Colonic mucosa (tissue), 4 donors: ENCODE data around the gene TCHP. TPM values are rescaled to one million over a fixed set of nuclear protein-coding genes. Genes with fewer than 3 reads are reported as not detected.

Experiments used
- DNase-seq: peaks from one replicate; pipeline ENCODE4 v3.0.0-alpha.2; 2020
- H3K27ac ChIP-seq: fragments of 200-600 bp; one replicate; pipeline ENCODE4 v1.8.0; 2021
- H3K27me3 ChIP-seq: fragments of 200-600 bp; one replicate; pipeline ENCODE4 v1.8.0; 2021
- H3K36me3 ChIP-seq: fragments of 200-600 bp; one replicate; pipeline ENCODE4 v1.8.0; 2021
- H3K4me1 ChIP-seq: fragments of 200-600 bp; one replicate; pipeline ENCODE4 v1.8.0; 2021; ENCODE audit warnings: mild to moderate bottlenecking
- H3K4me3 ChIP-seq: fragments of 200-600 bp; one replicate; pipeline ENCODE4 v1.8.0; 2021
- H3K9ac ChIP-seq, 2 donors: one replicate each; pipeline ENCODE4 v1.7.0; 2013; ENCODE audit warnings: control low read depth in 2 of 2, low read depth in 2 of 2, low read length in 2 of 2
- H3K9me3 ChIP-seq: fragments of 200-600 bp; one replicate; pipeline ENCODE4 v1.8.0; 2021
- intact Hi-C: fragments of 100-400 bp; cut with DNase I; formaldehyde crosslinking; loops from one replicate; pipeline ENCODE4 v1.14.1; 2022
- total RNA-seq, 2 donors: library from RNA; stranded (reverse); fragmentation: NEBNext Ultra II Directional in 1 of 2; extraction: Animal tissue kit (Norgen Biotek cat#: 25700) in 1 of 2; gene quantifications; one replicate each; pipeline ENCODE4 v1.2.1, GENCODE V29; 2021
- TF ChIP-seq, protein P1 (sequence below): fragments of 200-600 bp; IDR thresholded peaks from one replicate; pipeline ENCODE4 v1.8.0; 2022; ENCODE audit warnings: antibody characterized with exemption, mild to moderate bottlenecking
- donor health status: healthy.
- donor health status: DM: no; HTN: no; CAD: no.
- donor health status: DM: no; HTN: no; CAD: no.

TCHP gene
- total RNA-seq, 2 donors from 2014 or later, result 11.4 to 27.0 TPM

DNA sequence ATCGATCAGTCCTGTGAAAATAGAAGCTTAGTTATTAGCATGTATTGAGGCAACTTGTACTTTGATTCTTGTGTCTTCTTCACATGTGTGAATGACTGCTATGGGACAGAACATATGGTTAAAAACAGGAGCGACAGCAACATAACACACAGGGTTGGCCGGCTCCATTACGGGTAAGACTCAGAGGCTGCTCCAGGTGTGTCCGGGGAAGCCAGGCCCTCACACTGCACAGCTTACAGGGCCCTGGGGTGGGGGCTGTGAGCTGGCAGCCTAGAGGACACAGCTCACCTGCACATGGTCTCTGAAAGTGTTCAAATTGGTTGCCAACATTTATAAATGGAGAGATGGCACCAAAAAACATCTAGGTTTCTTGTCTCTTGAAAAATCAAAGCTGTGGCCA, 31.1 kb downstream of the TCHP start:
- peaks cover 6% of the 10 kb centered on the region for H3K36me3 ChIP-seq
- TF ChIP-seq, protein P1, sequence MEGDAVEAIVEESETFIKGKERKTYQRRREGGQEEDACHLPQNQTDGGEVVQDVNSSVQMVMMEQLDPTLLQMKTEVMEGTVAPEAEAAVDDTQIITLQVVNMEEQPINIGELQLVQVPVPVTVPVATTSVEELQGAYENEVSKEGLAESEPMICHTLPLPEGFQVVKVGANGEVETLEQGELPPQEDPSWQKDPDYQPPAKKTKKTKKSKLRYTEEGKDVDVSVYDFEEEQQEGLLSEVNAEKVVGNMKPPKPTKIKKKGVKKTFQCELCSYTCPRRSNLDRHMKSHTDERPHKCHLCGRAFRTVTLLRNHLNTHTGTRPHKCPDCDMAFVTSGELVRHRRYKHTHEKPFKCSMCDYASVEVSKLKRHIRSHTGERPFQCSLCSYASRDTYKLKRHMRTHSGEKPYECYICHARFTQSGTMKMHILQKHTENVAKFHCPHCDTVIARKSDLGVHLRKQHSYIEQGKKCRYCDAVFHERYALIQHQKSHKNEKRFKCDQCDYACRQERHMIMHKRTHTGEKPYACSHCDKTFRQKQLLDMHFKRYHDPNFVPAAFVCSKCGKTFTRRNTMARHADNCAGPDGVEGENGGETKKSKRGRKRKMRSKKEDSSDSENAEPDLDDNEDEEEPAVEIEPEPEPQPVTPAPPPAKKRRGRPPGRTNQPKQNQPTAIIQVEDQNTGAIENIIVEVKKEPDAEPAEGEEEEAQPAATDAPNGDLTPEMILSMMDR, result no peak
- no peaks in the 10 kb centered on the region for H3K9me3 ChIP-seq
- H3K4me1 ChIP-seq, result no peaks in the 10 kb centered on the region
- H3K27ac ChIP-seq, result no peak overlapping the region
- intact Hi-C loops, result loop anchor here (10.0 kb wide), 1 partner anchor 64 kb away; the partner anchor contains the start of genes ANKRD13A and GIT2
- H3K4me3 ChIP-seq, result no peak overlapping the region
- H3K27me3 ChIP-seq, result no peaks in the 10 kb centered on the region
- no peak for DNase-seq
- H3K9ac ChIP-seq, result no peak overlapping the region

DNA sequence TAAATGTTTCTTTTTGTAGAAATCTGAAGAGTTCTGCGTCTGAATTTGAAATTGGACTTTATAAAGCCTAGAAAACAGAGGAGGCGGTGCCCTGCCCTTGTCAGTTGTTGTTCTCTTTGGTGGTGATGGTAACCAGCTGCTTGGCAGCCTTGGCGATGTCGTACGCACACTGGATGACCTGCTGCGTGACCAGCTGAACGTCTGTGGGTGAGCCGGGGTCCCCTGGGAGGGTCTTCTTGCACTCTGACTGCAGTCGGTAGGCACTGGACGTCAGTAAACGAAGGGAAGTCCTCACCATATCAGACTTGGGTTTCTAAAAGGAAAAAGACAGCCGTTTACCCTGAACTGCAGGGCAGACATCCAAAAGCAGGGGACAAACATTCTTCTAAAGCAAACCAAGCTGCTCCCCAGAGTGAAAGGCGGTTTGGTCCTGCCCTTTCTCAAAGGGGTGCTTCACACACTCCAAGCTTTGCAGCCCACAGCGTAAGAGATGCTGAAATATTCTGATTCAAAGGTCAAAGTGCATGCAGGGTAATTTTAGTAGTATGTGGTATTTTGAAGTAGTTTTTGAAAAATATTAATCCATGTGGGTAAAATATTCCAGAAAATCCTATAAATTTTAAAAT, 32.9 kb downstream of the TCHP start:
- no peak overlapping the region for H3K4me3 ChIP-seq
- TF ChIP-seq, protein P1, result no peak
- H3K27ac ChIP-seq, result no peak overlapping the region
- H3K36me3 ChIP-seq, result peaks cover 6% of the 10 kb centered on the region
- no peaks in the 10 kb centered on the region for H3K9me3 ChIP-seq
- no peak for DNase-seq
- no peak overlapping the region for H3K9ac ChIP-seq
- intact Hi-C loops, result loop anchor here (10.0 kb wide), 1 partner anchor 62 kb away; the partner anchor contains the start of genes ANKRD13A and GIT2
- no peaks in the 10 kb centered on the region for H3K27me3 ChIP-seq
- H3K4me1 ChIP-seq, result no peaks in the 10 kb centered on the region

DNA sequence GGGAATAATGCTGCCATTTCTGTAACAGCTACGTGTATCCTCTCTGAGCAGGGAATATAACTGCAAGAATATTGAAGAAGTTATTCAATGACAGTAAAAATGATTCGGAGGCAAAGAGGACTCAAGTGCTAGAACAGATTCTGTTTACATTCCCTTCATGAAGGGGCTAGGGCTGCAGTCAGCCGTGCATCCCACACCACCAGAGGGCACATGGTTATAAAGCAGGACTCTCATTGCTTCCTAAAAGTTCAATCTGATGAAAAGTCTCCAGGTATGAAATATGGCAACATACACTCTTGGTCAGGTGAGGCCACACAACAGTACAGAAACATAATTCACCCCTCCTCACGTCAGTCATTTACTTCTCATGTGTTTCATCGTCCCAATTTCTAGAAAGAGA, 34.0 kb downstream of the TCHP start:
- Histone ChIP-seq H3K36me3 (peaks cover 6% of the 10 kb centered on the region), H3K4me3 (no peak overlapping the region), H3K9ac (no peak overlapping the region), H3K9me3 (no peaks in the 10 kb centered on the region), H3K4me1 (no peaks in the 10 kb centered on the region), H3K27ac (no peak overlapping the region), H3K27me3 (no peaks in the 10 kb centered on the region)
- TF ChIP-seq, protein P1, result peak; percentile 23
- no peak for DNase-seq
- intact Hi-C loops, result loop anchor here (10.0 kb wide), 1 partner anchor 61 kb away; the partner anchor contains the start of genes ANKRD13A and GIT2

DNA sequence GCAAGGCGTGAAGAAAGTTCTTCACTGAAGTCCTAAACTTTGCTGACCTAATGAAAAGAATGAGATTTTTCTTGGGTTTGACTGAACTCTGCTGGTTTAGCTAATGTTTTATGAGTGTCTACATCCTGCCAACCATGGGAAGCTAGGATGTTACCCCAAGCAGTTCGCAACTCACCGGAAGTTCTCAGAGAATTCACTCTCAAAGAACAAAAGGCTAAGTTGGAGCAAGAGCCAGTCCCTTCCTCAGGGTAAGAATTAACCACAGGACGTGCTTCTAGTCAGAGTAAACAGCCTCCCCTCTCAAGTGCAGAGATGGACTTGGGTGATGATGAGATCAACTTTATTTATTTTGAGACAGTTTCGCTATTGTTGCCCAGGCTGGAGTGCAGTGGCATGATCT, 37.3 kb downstream of the TCHP start:
- Histone ChIP-seq H3K27ac (no peak overlapping the region), H3K4me1 (peaks cover 4% of the 10 kb centered on the region), H3K9me3 (no peaks in the 10 kb centered on the region), H3K36me3 (peaks cover 6% of the 10 kb centered on the region), H3K4me3 (no peak overlapping the region), H3K27me3 (no peaks in the 10 kb centered on the region), H3K9ac (no peak overlapping the region)
- TF ChIP-seq, protein P1, result no peak
- DNase-seq, result no peak
- intact Hi-C loops, result loop anchor here (10.0 kb wide), 1 partner anchor 57 kb away; the partner anchor contains the start of genes ANKRD13A and GIT2

DNA sequence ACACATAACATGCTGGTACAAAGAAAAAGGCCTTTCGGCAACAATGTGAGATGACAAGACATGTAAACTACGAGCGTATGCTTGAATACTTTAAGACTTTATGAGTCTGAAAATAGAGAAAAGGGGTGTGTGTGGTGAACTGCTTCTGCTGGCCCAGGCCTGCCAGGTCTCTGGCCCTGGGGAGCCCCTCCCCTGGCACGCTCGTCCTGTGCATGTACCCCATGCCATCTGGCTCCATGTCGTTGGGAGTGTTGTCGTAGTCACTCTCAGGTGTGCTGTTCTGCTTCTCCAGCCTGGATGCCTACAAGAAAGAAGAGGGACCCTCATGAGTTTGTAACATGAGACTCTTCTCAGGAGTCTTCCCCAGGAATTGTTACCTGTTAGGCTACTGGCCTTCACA, 38.9 kb downstream of the TCHP start:
- TF ChIP-seq, protein P1, result no peak
- Histone ChIP-seq H3K4me1 (peaks cover 4% of the 10 kb centered on the region), H3K27me3 (no peaks in the 10 kb centered on the region), H3K9ac (no peak overlapping the region), H3K9me3 (no peaks in the 10 kb centered on the region), H3K36me3 (no peaks in the 10 kb centered on the region), H3K27ac (no peak overlapping the region), H3K4me3 (no peak overlapping the region)
- DNase-seq, result no peak
- intact Hi-C loops, result loop anchor here (10.0 kb wide), 1 partner anchor 56 kb away; the partner anchor contains the start of genes ANKRD13A and GIT2
